ENCODE results near the gene AKAP7.
"Not testable (repeated sequence)": the region's sequence is repeated elsewhere in the genome, so short reads cannot be mapped to it uniquely, and the experiment has no call there.

The AKAP7 gene

GRCh38 chr6:131258816-131259476 lies 123.7 kb downstream of the AKAP7 start:
- no peak overlapping the region for H3K4me3 ChIP-seq (ENCODE audit: control insufficient read depth, low read depth, low read length)
- no peak for DNase-seq (ENCODE audit: low read depth)
- no peak for TF ChIP-seq CTCF (IDR thresholded peaks at IDR 0.05; ENCODE audit: control insufficient read depth, insufficient read depth, low read depth, low read length, missing control alignments)

GRCh38 chr6:131260960-131261359 lies 125.7 kb downstream of the AKAP7 start:
- DNase-seq (ENCODE audit: low read depth); H3K4me3 ChIP-seq (ENCODE audit: control insufficient read depth, low read depth, low read length): not testable (repeated sequence)

- no peak overlapping the region for H3K4me3 ChIP-seq (ENCODE audit: control insufficient read depth, low read depth, low read length)
- DNase-seq (ENCODE audit: low read depth) = no peak
- no peak for TF ChIP-seq CTCF (IDR thresholded peaks at IDR 0.05; ENCODE audit: control insufficient read depth, insufficient read depth, low read depth, low read length, missing control alignments)
These were observed 126.8 kb downstream of the AKAP7 start for GRCh38 chr6:131262060-131262459.

GRCh38 chr6:131265939-131266338 lies 130.7 kb downstream of the AKAP7 start:
- DNase-seq (ENCODE audit: low read depth) = no peak
- H3K4me3 ChIP-seq (ENCODE audit: control insufficient read depth, low read depth, low read length) = no peak overlapping the region
- TF ChIP-seq CTCF (IDR thresholded peaks at IDR 0.05; ENCODE audit: control insufficient read depth, insufficient read depth, low read depth, low read length, missing control alignments) = no peak

- no peak for TF ChIP-seq CTCF (IDR thresholded peaks at IDR 0.05; ENCODE audit: control insufficient read depth, insufficient read depth, low read depth, low read length, missing control alignments)
- no peak for DNase-seq (ENCODE audit: low read depth)
- no peak overlapping the region for H3K4me3 ChIP-seq (ENCODE audit: control insufficient read depth, low read depth, low read length)
These were observed 133.0 kb downstream of the AKAP7 start for GRCh38 chr6:131268303-131268702.

- DNase-seq (ENCODE audit: low read depth) = no peak
- TF ChIP-seq CTCF (IDR thresholded peaks at IDR 0.05; ENCODE audit: control insufficient read depth, insufficient read depth, low read depth, low read length, missing control alignments) = no peak
These were observed 134.5 kb downstream of the AKAP7 start for GRCh38 chr6:131269565-131270391.

GRCh38 chr6:131270534-131270933 lies 135.3 kb downstream of the AKAP7 start:
- no peak for DNase-seq (ENCODE audit: low read depth)
- no peak for TF ChIP-seq CTCF (IDR thresholded peaks at IDR 0.05; ENCODE audit: control insufficient read depth, insufficient read depth, low read depth, low read length, missing control alignments)
- H3K4me3 ChIP-seq (ENCODE audit: control insufficient read depth, low read depth, low read length) = no peak overlapping the region

More at GRCh38 chr6:131269565-131270391, 134.5 kb downstream of the AKAP7 start:
- H3K4me3 ChIP-seq (ENCODE audit: control insufficient read depth, low read depth, low read length) = no peak overlapping the region
